ENCODE data around the gene VTCN1.
"Not testable (repeated sequence)": the region's sequence is repeated elsewhere in the genome, so short reads cannot be mapped to it uniquely, and the experiment has no call there.

The VTCN1 gene

GRCh38 chr1:117161887-117162286 lies 48.8 kb downstream of the VTCN1 start:
- no peak for DNase-seq (ENCODE audit: low read depth)
- TF ChIP-seq CTCF (IDR thresholded peaks at IDR 0.05; ENCODE audit: low read depth, low read length, missing control alignments), result no peak
- no peak overlapping the region for H3K4me3 ChIP-seq (ENCODE audit: low read depth, low read length)

- H3K4me3 ChIP-seq (ENCODE audit: low read depth, low read length); DNase-seq (ENCODE audit: low read depth): not testable (repeated sequence)
Observed at GRCh38 chr1:117151305-117151704, 59.4 kb downstream of the VTCN1 start.

- no peak for TF ChIP-seq CTCF (IDR thresholded peaks at IDR 0.05; ENCODE audit: low read depth, low read length, missing control alignments)
- H3K4me3 ChIP-seq (ENCODE audit: low read depth, low read length), result no peak overlapping the region
- DNase-seq (ENCODE audit: low read depth), result no peak
Observed at GRCh38 chr1:117150316-117150715, 60.4 kb downstream of the VTCN1 start.

GRCh38 chr1:117147856-117148588 lies 62.7 kb downstream of the VTCN1 start:
- TF ChIP-seq CTCF (IDR thresholded peaks at IDR 0.05; ENCODE audit: low read depth, low read length, missing control alignments), result no peak
- DNase-seq (ENCODE audit: low read depth), result no peak
- H3K4me3 ChIP-seq (ENCODE audit: low read depth, low read length), result no peak overlapping the region

- no peak for TF ChIP-seq CTCF (IDR thresholded peaks at IDR 0.05; ENCODE audit: low read depth, low read length, missing control alignments)
- DNase-seq (ENCODE audit: low read depth), result no peak
- H3K4me3 ChIP-seq (ENCODE audit: low read depth, low read length), result no peak overlapping the region
Observed at GRCh38 chr1:117147341-117147831, 63.3 kb downstream of the VTCN1 start.

GRCh38 chr1:117146575-117147340 lies 64.0 kb downstream of the VTCN1 start:
- no peak for DNase-seq (ENCODE audit: low read depth)
- TF ChIP-seq CTCF (IDR thresholded peaks at IDR 0.05; ENCODE audit: low read depth, low read length, missing control alignments), result no peak
- H3K4me3 ChIP-seq (ENCODE audit: low read depth, low read length), result no peak overlapping the region

- H3K4me3 ChIP-seq (ENCODE audit: low read depth, low read length), result no peak overlapping the region
- no peak for TF ChIP-seq CTCF (IDR thresholded peaks at IDR 0.05; ENCODE audit: low read depth, low read length, missing control alignments)
- no peak for DNase-seq (ENCODE audit: low read depth)
Observed at GRCh38 chr1:117146072-117146471, 64.7 kb downstream of the VTCN1 start.

All from GM12864 (cell line).